Fibroblast of lung (primary cell): Measurements from ENCODE around the gene MBNL3. TPM values are rescaled to one million over a fixed set of nuclear protein-coding genes. Genes with fewer than 3 reads are reported as not detected.

Experiments used
- DNase-seq, 2 donors: peaks; one replicate each; pipeline versions ENCODE4 v3.0.0 to v3.0.0-alpha.2; 2010; ENCODE audit warnings: low read depth in 2 of 2
- H2AFZ ChIP-seq: 2 replicates; pipeline ENCODE4 v1.5.1; 2012; ENCODE audit warnings: low read length, control low read depth, inconsistent platforms
- H3K27ac ChIP-seq: 2 replicates; pipeline ENCODE4 v1.5.1; 2011; ENCODE audit warnings: low read length, control low read depth; ENCODE audit not compliant: insufficient read depth
- H3K27me3 ChIP-seq: 2 replicates; pipeline ENCODE4 v1.5.1; 2011; ENCODE audit warnings: mild to moderate bottlenecking, low read length; ENCODE audit not compliant: control insufficient read depth, insufficient read depth
- H3K36me3 ChIP-seq: 2 replicates; pipeline ENCODE4 v1.5.1; 2011; ENCODE audit warnings: low read length; ENCODE audit not compliant: control insufficient read depth, insufficient read depth
- H3K4me1 ChIP-seq: 2 replicates; pipeline ENCODE4 v1.5.1; 2011; ENCODE audit warnings: low read length; ENCODE audit not compliant: control insufficient read depth, insufficient read depth; ENCODE audit errors: extremely low read depth
- H3K4me2 ChIP-seq: 2 replicates; pipeline ENCODE4 v1.5.1; 2011; ENCODE audit warnings: low read length, control low read depth; ENCODE audit not compliant: insufficient read depth; ENCODE audit errors: extremely low read depth
- H3K4me3 ChIP-seq, 4 experiments: fragments of 200-600 bp in 1 of 4; sonication (generic) in 1 of 4; replicated peaks in 1 of 4; 2 replicates each; pipeline ENCODE4 v1.5.1; 2011 to 2016; ENCODE audit warnings: low read length in 4 of 4, low read depth in 3 of 4, mild to moderate bottlenecking in 3 of 4, control low read depth in 2 of 4, inconsistent platforms in 1 of 4, mixed read lengths in 1 of 4; ENCODE audit not compliant: insufficient read depth in 1 of 4; ENCODE audit errors: control extremely low read depth in 1 of 4
- H3K79me2 ChIP-seq: 2 replicates; pipeline ENCODE4 v1.5.1; 2012; ENCODE audit warnings: mild to moderate bottlenecking, low read length, inconsistent platforms; ENCODE audit not compliant: control insufficient read depth, insufficient read depth
- H3K9ac ChIP-seq: 2 replicates; pipeline ENCODE4 v1.5.1; 2011; ENCODE audit warnings: mild to moderate bottlenecking, low read length, control low read depth; ENCODE audit not compliant: insufficient read depth
- H3K9me3 ChIP-seq: 2 replicates; pipeline ENCODE4 v1.5.1; 2012; ENCODE audit warnings: low read depth, low read length; ENCODE audit not compliant: control insufficient read depth, insufficient read depth
- H4K20me1 ChIP-seq: 2 replicates; pipeline ENCODE4 v1.5.1; 2011; ENCODE audit warnings: low read length; ENCODE audit not compliant: control insufficient read depth, insufficient read depth; ENCODE audit errors: extremely low read depth
- EZH2 ChIP-seq: IDR thresholded peaks from 2 replicates; pipeline ENCODE4 v1.5.1; 2012; ENCODE audit warnings: low read length, control low read depth, mild to moderate bottlenecking; ENCODE audit errors: missing control alignments
- polyA plus RNA-seq, 2 donors: library from polyadenylated mRNA; depleted of rRNA in 1 of 2; stranded (reverse) in 1 of 2; unstranded in 1 of 2; fragments of >200 nt; gene quantifications; 2 replicates each; pipeline ENCODE4 v1.2.1, GENCODE V29; 2011 to 2012; ENCODE audit warnings: missing spikeins in 1 of 2
- total RNA-seq: library from RNA; depleted of rRNA; stranded (reverse); fragments of >200 nt; gene quantifications from 2 replicates; pipeline ENCODE4 v1.2.1, GENCODE V29; 2014
- TF ChIP-seq, protein P1 (sequence below), 2 donors: IDR thresholded peaks in 1 of 2; conservative IDR thresholded peaks in 1 of 2; 1 replicate in 1 of 2; 2 replicates in 1 of 2; pipeline ENCODE4 v1.5.1; 2011 to 2012; ENCODE audit warnings: low read length in 2 of 2, control low read depth in 1 of 2, inconsistent platforms in 1 of 2, low read depth in 1 of 2, mild to moderate bottlenecking in 1 of 2

The MBNL3 gene
- total and polyA plus RNA-seq, 2 donors (not counting 1 experiment from before 2014, with no cell fraction given), result 2.6 to 4.5 TPM

DNA sequence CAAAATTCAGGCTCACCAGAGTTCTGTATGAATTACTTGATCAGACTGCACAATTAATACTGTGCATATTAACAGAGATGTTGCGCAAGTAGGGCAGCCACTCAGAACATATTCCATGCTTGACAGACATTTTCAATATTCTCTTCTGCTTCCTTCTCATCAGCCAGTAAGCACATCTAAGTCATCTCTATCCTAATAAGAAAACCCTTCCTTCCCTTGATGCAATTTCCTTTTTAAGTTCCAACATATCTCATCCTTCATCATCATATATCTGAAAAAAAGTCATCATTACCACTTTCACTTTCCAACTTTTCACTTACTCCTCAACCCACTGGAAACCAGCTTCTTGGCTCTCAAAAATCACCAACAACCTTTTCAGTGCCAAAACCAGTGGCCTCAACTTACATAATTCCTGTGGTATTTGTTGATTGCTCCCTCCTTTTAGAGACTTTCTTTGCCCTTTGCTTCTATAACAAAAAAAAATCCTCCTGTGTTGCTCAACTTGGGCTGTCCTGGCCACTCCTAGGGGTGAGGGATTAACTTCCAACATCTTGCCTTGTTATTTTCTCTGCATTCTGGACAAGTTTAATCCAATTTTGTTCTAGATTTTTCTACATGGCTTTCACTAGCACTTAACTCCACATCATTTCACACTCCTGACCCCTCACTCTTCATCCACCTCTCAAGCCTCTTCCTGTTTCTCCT, 14.1 kb downstream of the MBNL3 start:
- no peaks in the 10 kb centered on the region for H3K36me3 ChIP-seq
- no peaks in the 10 kb centered on the region for H3K4me1 ChIP-seq
- H3K79me2 ChIP-seq, result no peaks in the 10 kb centered on the region
- H3K27me3 ChIP-seq, result no peaks in the 10 kb centered on the region
- H3K9me3 ChIP-seq, result no peaks in the 10 kb centered on the region
- no peak for TF ChIP-seq EZH2
- TF ChIP-seq, protein P1, sequence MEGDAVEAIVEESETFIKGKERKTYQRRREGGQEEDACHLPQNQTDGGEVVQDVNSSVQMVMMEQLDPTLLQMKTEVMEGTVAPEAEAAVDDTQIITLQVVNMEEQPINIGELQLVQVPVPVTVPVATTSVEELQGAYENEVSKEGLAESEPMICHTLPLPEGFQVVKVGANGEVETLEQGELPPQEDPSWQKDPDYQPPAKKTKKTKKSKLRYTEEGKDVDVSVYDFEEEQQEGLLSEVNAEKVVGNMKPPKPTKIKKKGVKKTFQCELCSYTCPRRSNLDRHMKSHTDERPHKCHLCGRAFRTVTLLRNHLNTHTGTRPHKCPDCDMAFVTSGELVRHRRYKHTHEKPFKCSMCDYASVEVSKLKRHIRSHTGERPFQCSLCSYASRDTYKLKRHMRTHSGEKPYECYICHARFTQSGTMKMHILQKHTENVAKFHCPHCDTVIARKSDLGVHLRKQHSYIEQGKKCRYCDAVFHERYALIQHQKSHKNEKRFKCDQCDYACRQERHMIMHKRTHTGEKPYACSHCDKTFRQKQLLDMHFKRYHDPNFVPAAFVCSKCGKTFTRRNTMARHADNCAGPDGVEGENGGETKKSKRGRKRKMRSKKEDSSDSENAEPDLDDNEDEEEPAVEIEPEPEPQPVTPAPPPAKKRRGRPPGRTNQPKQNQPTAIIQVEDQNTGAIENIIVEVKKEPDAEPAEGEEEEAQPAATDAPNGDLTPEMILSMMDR (conservative IDR thresholded peaks at IDR 0.05 in 1 of 2, IDR thresholded peaks at IDR 0.05 in 1 of 2; ENCODE audit: low read depth in 1 of 2, low read length in 2 of 2), result no peak
- H3K4me2 ChIP-seq, result peak overlapping the region; percentile 44
- H4K20me1 ChIP-seq, result no peaks in the 10 kb centered on the region
- peak in 1 of 2 donors; percentile 33 for DNase-seq
- no peak overlapping the region for H2AFZ ChIP-seq
- H3K9ac ChIP-seq, result no peak overlapping the region
- no peak overlapping the region for H3K4me3 ChIP-seq
- no peak overlapping the region for H3K27ac ChIP-seq

DNA sequence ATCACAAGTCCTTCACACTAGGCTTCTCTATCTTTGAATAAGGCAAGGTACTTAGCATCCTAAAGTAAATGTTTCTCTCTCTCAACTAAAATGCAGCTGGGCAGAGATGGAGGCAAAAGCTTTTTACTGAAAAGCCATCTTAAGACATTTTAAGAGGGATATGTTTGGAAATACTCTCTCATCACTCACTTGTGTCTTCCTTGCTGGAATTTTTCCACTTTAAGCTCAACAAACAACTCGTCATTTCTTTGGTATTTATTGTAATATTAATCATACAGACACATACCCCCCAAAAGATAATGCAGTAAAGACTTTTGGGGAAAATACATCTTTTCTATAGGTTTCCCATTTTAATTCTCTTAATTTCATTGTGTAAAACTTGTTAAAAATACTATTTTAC, 16.4 kb downstream of the MBNL3 start:
- DNase-seq, result no peak
- Histone ChIP-seq H2AFZ (no peak overlapping the region), H3K27ac (no peak overlapping the region), H3K36me3 (no peaks in the 10 kb centered on the region), H3K4me2 (no peak overlapping the region), H4K20me1 (no peaks in the 10 kb centered on the region), H3K79me2 (no peaks in the 10 kb centered on the region), H3K27me3 (no peaks in the 10 kb centered on the region), H3K9ac (no peak overlapping the region), H3K4me3 (no peak overlapping the region), H3K4me1 (no peaks in the 10 kb centered on the region), H3K9me3 (no peaks in the 10 kb centered on the region)
- TF ChIP-seq, protein P1 (conservative IDR thresholded peaks at IDR 0.05 in 1 of 2, IDR thresholded peaks at IDR 0.05 in 1 of 2; ENCODE audit: low read depth in 1 of 2, low read length in 2 of 2), result no peak
- TF ChIP-seq EZH2, result no peak

- Histone ChIP-seq H3K27ac (no peak overlapping the region), H3K9ac (no peak overlapping the region), H3K36me3 (no peaks in the 10 kb centered on the region), H3K4me1 (no peaks in the 10 kb centered on the region), H3K4me3 (no peak overlapping the region), H3K27me3 (no peaks in the 10 kb centered on the region), H2AFZ (no peak overlapping the region), H3K4me2 (no peak overlapping the region), H3K79me2 (no peaks in the 10 kb centered on the region), H4K20me1 (no peaks in the 10 kb centered on the region), H3K9me3 (no peaks in the 10 kb centered on the region)
- no peak for TF ChIP-seq EZH2
- TF ChIP-seq, protein P1 (conservative IDR thresholded peaks at IDR 0.05 in 1 of 2, IDR thresholded peaks at IDR 0.05 in 1 of 2; ENCODE audit: low read depth in 1 of 2, low read length in 2 of 2), result no peak
- DNase-seq, result no peak
Observed at GRCh38 chrX:132470831-132471230, 18.0 kb downstream of the MBNL3 start.
